COLO668 (cell line): ENCODE results near the gene RPL13.

Experiments used
- DNase-seq: peaks from one replicate; lab custom pipeline; 2025; ENCODE audit not compliant: unreplicated experiment; lab: John Stamatoyannopoulos, UW

Gene RPL13

DNA sequence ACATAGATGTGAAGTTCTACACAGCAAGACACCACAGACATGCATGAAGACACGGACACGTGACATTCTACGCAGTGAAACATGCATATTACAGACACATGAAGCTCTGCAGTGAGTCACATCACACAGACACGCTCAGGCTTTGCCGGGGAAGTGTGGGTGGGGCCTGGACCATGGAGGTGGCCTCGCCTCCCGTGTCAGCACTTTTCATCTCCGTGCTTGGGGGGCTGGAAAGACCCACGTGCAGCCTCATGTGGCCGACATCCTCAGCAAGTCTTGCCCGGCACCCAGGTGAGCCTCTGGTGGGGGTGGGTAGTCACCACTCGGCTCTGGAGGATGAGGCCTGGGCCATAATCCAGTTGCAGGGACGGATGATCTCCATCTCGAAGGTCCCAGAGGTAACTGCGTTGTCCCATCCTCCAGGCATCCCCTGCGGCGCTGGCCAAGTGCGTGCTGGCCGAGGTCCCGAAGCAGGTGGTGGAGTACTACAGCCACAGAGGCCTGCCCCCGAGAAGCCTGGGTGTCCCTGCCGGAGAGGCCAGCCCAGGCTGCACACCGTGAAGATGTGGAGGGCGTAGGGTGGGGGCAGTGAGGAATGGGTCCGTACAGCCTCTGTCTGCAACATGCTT lies 35.7 kb downstream of the RPL13 start:
- DNase-seq, result no peak

DNA sequence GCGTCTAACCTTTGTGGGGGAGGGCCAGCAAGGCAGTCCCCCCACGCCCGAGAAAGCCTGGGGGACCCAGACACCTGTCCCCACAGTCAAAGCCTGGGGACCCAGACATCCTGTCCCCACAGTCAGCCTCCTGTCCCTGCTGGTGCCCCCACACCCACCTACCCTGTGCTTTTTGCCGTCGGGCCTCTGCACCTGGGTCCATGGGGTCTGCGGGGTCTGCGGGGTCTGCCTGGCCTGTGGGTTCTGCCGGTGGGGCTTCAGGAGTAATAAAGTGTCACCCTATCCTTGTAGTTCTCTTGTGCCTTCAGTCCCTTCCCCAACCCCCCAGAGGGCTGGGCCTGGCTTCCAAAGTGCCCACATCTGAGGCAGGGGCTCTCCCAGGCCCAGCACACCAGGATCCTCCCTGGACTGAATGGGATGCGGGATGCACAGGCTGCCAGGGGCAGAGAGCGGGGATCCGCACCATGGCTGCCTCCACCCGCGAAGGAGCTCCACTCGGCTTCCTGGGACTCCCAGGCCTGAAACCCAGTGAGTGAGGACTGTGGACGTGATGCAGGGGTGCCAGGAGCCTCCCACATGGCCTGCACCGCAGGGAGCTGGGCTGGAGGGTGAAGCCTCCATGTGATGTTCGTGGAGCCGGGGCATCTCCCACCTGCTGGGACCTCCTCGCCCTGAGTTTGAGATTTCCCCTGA lies 36.6 kb downstream of the RPL13 start:
- no peak for DNase-seq

DNA sequence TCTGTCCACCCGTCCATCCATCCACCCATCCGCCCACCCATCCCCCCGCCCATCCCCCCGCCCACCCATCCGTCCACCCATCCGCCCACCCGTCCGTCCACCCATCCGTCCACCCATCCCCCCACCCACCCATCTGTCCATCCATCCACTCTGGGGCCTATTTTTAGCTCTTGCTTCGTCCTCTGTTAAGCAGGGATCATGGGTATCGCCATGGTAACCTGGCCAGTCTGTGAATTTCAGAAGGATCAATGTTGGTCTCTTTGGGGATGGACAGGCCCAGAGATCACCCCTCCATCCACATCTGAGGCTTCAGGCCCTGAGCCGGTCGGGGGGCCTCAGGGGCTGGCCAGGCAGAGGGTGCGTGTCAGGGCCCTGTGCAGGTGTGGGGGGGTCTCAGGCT lies 37.7 kb downstream of the RPL13 start:
- peak; percentile 13 for DNase-seq

- peak; percentile 60 for DNase-seq
Measured at GRCh38 chr16:89599451-89599858, 39.0 kb downstream of the RPL13 start.

- no peak for DNase-seq
Measured at GRCh38 chr16:89599902-89600301, 39.4 kb downstream of the RPL13 start.

GRCh38 chr16:89600427-89600826 lies 39.9 kb downstream of the RPL13 start:
- DNase-seq, result no peak

DNA sequence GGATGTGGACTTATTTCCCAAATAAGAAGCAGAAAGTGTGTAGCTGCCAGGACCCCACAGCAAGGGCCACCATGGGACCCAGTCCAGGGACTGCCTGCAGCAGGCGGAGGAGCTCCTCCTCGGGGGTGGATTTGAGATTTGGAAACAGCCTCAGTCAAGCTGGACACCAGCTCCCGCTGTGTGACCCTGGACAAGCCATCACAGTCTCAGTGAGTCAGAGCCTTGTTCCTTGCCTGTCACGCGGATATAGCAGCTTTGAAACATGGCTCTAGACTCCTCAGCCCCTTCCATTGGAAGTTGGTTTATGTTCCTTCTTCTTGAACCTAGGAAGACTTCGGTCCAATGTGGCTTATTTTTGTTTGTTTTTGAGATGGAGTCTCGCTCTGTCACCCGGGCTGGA lies 40.5 kb downstream of the RPL13 start:
- DNase-seq, result no peak

DNA sequence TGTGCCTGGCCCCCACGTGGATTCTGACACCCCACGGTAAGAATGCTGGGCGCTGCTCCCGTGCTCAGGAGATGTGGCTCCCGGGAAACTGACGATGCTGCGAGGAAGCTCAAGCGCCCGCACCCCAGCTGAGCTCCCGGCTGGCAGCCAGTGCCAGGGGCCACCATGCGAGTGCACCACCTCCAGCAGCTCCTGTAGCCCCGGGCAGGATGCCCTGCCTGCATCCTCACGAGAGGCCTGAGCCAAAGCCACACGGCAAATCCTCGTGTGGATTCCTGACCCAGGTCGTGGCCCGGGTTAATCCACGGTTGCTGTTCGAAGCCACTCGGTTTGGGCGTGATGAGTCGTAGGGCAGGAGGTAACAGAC lies 41.4 kb downstream of the RPL13 start:
- no peak for DNase-seq

DNA sequence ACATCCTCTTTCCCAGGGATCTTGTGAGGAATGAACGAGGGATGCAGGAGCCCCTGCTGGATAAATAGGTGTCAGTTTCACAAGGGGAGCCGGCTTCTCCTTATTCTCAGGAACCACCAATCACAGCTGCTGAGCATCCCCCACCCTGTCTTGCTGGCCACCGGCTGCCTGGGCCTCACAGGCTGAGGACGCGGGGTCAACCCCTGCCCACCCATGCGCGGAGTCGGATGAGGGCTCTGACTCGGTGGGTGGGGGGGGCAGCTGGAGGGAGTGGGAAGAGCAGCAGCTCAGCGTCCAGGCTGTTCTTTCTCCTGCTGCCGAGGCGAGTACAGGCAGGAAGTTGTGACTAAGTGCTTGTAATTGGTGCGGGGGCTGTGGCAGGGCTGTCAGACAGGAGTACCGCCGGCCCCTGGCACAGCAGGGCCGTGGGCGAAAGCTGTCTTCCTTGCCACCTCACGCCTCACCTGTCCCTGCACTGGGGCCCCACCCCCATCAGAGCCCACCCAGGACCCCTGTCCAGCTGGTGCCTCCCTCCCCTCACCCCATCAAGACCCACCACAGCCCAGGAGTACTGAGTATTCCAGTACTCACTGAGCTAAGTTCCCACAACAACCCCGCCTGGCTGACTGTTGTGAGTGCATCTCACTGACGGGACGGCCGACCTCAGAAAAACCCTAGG lies 41.9 kb downstream of the RPL13 start:
- peak; percentile 36 for DNase-seq

- no peak for DNase-seq
Measured at GRCh38 chr16:89602952-89603590, 42.6 kb downstream of the RPL13 start.

DNA sequence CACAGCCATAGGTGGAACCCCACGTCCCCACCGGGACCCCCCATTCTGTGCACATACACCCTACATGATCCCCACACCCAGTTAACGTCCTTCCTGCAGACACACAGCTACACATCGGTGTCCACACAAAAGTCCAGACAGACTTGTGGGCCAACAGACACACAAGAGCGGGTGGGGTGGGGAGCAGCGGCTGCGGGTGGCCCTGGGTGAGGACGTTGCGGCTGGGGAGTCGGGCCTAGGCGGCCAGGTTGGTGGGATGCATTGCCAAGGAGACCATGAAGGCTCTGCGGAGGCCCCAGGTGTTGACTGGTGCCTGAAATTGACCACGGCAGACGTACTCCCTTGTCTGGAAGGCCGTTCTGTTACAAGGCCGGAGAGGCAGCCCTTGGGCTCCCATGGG lies 44.3 kb downstream of the RPL13 start:
- no peak for DNase-seq

- DNase-seq, result no peak
Measured at GRCh38 chr16:89605186-89605970, 44.9 kb downstream of the RPL13 start.

- DNase-seq, result no peak
Measured at GRCh38 chr16:89606006-89606405, 45.5 kb downstream of the RPL13 start.

- no peak for DNase-seq
Measured at GRCh38 chr16:89607453-89607852, 47.0 kb downstream of the RPL13 start.

GRCh38 chr16:89607937-89608740 lies 47.7 kb downstream of the RPL13 start:
- DNase-seq, result no peak

GRCh38 chr16:89610108-89610453 lies 49.6 kb downstream of the RPL13 start:
- DNase-seq, result no peak

DNA sequence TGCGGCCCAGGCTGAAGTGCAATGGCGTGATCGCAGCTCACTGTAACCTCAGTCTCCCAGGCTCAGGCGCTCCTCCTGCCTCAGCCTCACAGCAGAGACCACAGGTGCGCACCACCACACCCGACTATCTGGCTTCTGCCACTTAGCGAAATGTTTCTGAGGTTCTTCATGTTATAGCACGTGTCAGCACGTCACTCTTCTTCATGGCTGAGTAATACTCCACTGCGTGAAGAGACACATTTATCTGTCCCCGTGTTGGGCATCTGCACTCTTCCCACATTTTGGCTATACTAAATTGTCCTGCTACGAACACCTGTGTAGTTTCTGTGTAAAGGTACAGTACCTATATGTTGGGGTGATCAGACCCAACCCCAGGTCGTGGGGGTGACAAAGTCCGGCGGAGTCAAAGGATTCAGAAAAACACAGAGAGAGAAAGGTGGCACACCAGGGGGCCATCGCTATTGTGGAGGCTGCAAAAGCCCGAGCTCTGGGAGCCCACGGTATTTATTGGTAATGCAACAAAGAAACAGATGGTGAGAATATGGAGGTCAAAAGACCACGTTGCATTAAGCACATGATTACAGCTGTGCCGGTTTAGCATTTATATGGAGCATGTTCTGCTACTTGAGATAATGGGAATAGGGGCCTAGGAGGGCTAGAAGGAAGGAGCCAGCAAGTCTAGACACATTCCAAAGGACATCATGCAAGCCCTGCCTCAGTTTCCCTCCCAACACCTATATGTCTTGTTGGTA lies 52.1 kb downstream of the RPL13 start:
- DNase-seq, result no peak

DNA sequence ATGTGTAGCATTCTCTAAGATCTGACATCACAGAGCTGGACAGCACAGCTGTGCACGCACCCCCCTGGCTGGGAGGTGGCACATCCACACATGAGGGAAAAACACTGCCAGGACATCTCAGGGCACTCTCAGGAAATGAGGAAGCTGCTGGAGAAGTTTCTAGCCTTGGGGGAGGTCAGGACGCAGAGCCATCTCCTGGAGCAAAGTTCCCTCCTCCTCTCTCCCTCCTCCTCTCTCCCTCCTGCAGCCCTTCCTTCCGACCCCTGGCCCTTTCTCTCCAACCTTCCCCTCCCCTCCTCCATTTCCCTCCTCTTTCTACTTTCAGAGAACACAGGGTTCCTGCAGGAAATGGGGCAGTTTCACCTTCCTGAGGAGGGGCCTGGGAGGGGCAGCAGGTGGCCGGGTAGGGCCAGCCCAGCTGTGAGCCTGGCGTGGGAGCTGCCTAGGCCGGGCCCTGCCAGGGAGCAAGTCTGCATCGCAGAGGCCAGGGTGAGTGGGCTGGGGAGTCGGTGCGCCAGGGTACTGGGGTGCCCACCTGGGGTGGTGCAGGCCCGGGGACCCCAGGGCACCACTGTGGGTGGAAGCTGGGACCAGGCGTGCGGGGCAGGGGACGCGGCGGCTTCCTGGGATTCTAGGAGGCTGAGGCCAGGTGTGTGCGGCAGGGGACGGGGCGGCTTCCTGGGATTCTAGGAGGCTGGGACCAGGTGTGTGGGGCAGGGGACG lies 52.9 kb downstream of the RPL13 start, which contains the start of gene DPEP1:
Gene DPEP1, plus strand, starts transcription at position 412 of the 723 bp plus-strand sequence. CDS start 16,769 bp downstream, outside the sequence.
- DNase-seq, result peak; percentile 21

DNA sequence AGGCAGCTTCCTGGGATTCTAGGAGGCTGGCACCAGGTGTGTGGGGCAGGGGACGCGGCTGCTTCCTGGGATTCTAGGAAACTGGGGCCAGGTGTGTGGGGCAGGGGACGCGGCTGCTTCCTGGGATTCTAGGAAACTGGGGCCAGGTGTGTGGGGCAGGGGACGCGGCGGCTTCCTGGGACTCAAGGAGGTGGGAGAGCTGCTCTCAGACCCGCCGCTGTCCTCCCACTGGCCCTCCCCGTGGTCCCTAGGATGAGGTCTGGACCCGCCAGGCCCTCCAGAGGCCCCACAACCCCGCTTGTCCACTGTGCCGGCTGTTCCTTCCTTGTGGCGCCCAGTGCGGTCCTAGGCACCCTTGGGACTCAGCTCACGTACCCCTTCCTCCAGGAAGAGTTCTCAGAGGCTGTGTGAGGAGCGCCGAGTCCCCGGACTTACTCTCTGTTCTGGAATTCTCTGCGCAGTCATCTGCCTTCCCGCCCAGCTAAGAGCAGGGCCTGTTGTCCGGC lies 53.5 kb downstream of the RPL13 start:
- DNase-seq, result no peak
